ENCODE data around the gene BFSP2.
A peak's percentile ranks its signal among the peaks of the same experiment; 100 is the strongest.

Gene BFSP2

DNA sequence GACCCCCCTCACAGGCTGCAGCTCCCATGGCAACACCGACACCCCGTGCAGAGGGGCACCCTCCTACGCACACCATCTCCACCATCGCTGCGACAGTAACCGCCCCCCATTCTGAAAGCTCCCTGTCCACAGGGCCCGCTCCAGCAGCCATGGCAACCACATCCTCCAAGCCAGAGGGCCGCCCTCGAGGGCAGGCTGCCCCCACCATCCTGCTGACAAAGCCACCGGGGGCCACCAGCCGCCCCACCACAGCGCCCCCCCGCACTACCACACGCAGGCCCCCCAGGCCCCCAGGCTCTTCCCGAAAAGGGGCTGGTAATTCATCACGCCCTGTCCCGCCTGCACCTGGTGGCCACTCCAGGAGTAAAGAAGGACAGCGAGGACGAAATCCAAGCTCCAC is 19.9 kb upstream of the BFSP2 start:
- no peak for DNase-seq (ENCODE audit: low read depth)
- in situ Hi-C loops (cut with HindIII; ENCODE audit: low sequenced_read_pairs): loop anchor here (5.0 kb wide), 1 partner anchor 648 kb away; no protein-coding TSS in a partner anchor
- TF ChIP-seq, protein P1, sequence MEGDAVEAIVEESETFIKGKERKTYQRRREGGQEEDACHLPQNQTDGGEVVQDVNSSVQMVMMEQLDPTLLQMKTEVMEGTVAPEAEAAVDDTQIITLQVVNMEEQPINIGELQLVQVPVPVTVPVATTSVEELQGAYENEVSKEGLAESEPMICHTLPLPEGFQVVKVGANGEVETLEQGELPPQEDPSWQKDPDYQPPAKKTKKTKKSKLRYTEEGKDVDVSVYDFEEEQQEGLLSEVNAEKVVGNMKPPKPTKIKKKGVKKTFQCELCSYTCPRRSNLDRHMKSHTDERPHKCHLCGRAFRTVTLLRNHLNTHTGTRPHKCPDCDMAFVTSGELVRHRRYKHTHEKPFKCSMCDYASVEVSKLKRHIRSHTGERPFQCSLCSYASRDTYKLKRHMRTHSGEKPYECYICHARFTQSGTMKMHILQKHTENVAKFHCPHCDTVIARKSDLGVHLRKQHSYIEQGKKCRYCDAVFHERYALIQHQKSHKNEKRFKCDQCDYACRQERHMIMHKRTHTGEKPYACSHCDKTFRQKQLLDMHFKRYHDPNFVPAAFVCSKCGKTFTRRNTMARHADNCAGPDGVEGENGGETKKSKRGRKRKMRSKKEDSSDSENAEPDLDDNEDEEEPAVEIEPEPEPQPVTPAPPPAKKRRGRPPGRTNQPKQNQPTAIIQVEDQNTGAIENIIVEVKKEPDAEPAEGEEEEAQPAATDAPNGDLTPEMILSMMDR (IDR thresholded peaks at IDR 0.05; ENCODE audit: low read depth, low read length, missing control alignments): no peak
- H3K4me3 ChIP-seq (ENCODE audit: low read depth, low read length): no peak overlapping the region

DNA sequence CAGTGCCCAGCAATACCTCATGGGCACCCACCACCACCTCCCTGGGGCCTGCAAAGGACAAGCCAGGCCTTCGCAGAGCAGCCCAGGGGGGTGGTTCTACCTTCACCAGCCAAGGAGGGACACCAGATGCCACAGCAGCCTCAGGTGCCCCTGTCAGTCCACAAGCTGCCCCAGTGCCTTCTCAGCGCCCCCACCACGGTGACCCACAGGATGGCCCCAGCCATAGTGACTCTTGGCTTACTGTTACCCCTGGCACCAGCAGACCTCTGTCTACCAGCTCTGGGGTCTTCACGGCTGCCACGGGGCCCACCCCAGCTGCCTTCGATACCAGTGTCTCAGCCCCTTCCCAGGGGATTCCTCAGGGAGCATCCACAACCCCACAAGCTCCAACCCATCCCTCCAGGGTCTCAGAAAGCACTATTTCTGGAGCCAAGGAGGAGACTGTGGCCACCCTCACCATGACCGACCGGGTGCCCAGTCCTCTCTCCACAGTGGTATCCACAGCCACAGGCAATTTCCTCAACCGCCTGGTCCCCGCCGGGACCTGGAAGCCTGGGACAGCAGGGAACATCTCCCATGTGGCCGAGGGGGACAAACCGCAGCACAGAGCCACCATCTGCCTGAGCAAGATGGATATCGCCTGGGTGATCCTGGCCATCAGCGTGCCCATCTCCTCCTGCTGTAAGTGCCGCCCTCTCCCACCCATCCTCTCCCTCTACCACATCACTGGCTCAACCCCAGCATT is 19.2 kb upstream of the BFSP2 start:
- TF ChIP-seq, protein P1 (IDR thresholded peaks at IDR 0.05; ENCODE audit: low read depth, low read length, missing control alignments): no peak
- no peak overlapping the region for H3K4me3 ChIP-seq (ENCODE audit: low read depth, low read length)
- in situ Hi-C loops (cut with HindIII; ENCODE audit: low sequenced_read_pairs): loop anchor here (5.0 kb wide), 1 partner anchor 648 kb away; no protein-coding TSS in a partner anchor
- DNase-seq (ENCODE audit: low read depth): no peak

- in situ Hi-C loops (cut with HindIII; ENCODE audit: low sequenced_read_pairs): loop anchor here (5.0 kb wide), 1 partner anchor 649 kb away; no protein-coding TSS in a partner anchor
- no peak overlapping the region for H3K4me3 ChIP-seq (ENCODE audit: low read depth, low read length)
- no peak for DNase-seq (ENCODE audit: low read depth)
- TF ChIP-seq, protein P1 (IDR thresholded peaks at IDR 0.05; ENCODE audit: low read depth, low read length, missing control alignments): no peak
Measured at GRCh38 chr3:133381346-133382109, 18.3 kb upstream of the BFSP2 start.

DNA sequence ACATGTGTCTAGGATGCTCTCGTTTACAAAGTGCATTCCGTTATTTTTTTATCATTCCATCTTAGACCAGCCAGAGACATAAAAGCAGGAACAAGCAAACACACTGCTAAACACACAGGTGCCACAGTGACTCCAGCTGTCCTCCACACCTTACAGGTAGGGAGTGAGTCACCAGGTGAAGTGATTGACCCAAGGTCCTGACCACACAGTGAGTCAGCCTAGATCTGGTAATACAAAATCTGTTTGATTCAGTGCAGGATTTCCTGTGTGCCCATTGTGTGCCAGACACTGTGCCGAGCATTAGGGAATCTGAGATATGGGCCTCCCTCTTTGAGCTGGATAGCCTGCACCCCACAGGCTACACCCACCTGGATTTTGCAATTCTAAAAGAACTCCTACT is 16.7 kb upstream of the BFSP2 start:
- no peak for DNase-seq (ENCODE audit: low read depth)
- TF ChIP-seq, protein P1 (IDR thresholded peaks at IDR 0.05; ENCODE audit: low read depth, low read length, missing control alignments): no peak
- no peak overlapping the region for H3K4me3 ChIP-seq (ENCODE audit: low read depth, low read length)
- in situ Hi-C loops (cut with HindIII; ENCODE audit: low sequenced_read_pairs): loop anchor here (5.0 kb wide), 1 partner anchor 651 kb away; no protein-coding TSS in a partner anchor

- DNase-seq (ENCODE audit: low read depth): no peak
- no peak overlapping the region for H3K4me3 ChIP-seq (ENCODE audit: low read depth, low read length)
- TF ChIP-seq, protein P1 (IDR thresholded peaks at IDR 0.05; ENCODE audit: low read depth, low read length, missing control alignments): no peak
- in situ Hi-C loops (cut with HindIII; ENCODE audit: low sequenced_read_pairs): loop anchor here (5.0 kb wide), 1 partner anchor 651 kb away; no protein-coding TSS in a partner anchor
Measured at GRCh38 chr3:133383741-133384140, 16.1 kb upstream of the BFSP2 start.

GRCh38 chr3:133384331-133385027 is 15.4 kb upstream of the BFSP2 start:
- peak; percentile 68 for DNase-seq (ENCODE audit: low read depth)
- in situ Hi-C loops (cut with HindIII; ENCODE audit: low sequenced_read_pairs): loop anchor here (5.0 kb wide), 1 partner anchor 652 kb away; no protein-coding TSS in a partner anchor
- H3K4me3 ChIP-seq (ENCODE audit: low read depth, low read length): no peak overlapping the region
- TF ChIP-seq, protein P1 (IDR thresholded peaks at IDR 0.05; ENCODE audit: low read depth, low read length, missing control alignments): peak; percentile 95
